ENCODE data around the gene CNKSR2. TPM values are rescaled to one million over a fixed set of nuclear protein-coding genes. Genes with fewer than 3 reads are reported as not detected.

Gene CNKSR2
- 2.4 to 3.7 TPM (median 3.1 TPM) in 5 replicates for total RNA-seq (2022; extraction: Qiagen RNA extraction; ENCODE audit: low read depth)

GRCh38 chrX:21374163-21374993 is at the start of gene CNKSR2:
Gene CNKSR2, plus strand, starts transcription at chrX:21374418. Its CDS starts 480 bp downstream, at chrX:21374898.

GRCh38 chrX:21658152-21658737 is 284.0 kb downstream of the CNKSR2 start, which contains the start of gene KLHL34:
Gene KLHL34, minus strand, starts transcription at chrX:21658330. Its CDS starts 542 bp downstream, at chrX:21657788.

